ENCODE data around the gene KRT74. TPM values are rescaled to one million over a fixed set of nuclear protein-coding genes. Genes with fewer than 3 reads are reported as not detected.

The KRT74 gene
- total and polyA plus RNA-seq, 2 experiments from 2014 or later: not detected

DNA sequence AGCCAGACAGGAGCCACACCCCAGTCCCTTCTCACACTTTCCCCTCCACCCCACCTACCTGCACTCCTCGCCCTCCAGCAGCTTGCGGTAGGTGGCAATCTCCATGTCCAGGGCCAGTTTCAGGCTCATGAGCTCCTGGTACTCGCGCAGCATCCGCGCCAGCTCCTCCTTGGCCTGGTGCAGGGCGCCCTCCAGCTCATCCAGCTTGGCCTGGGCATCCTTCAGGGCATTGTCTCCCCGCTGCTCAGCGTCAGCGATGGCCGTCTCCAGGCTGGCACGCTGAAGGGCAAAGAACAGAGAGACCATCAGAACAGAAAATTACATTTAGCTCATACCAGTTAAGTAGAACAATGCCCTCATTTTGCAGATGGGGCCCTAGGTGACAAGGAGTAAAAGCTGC is 5.5 kb downstream of the KRT74 start:
- Histone ChIP-seq H3K9me3 (ENCODE audit: low read depth) (no peaks in the 10 kb centered on the region), H3F3A (ENCODE audit: insufficient read depth) (no peaks in the 10 kb centered on the region), H3K79me2 (ENCODE audit: insufficient read depth) (no peaks in the 10 kb centered on the region), H3K27ac (no peak overlapping the region), H3K4me1 (ENCODE audit: insufficient read depth) (no peaks in the 10 kb centered on the region), H3K36me3 (ENCODE audit: low read depth) (no peaks in the 10 kb centered on the region), H3K27me3 (replicated peaks; ENCODE audit: insufficient read depth) (peaks cover 76% of the 10 kb centered on the region), H3K9ac (no peak overlapping the region), H3K9me2 (ENCODE audit: insufficient read depth) (no peaks in the 10 kb centered on the region), H2AFZ (no peak overlapping the region), H3K4me2 (ENCODE audit: unreplicated experiment) (no peak overlapping the region), H4K20me1 (ENCODE audit: insufficient read depth) (no peaks in the 10 kb centered on the region), H3K4me3 (no peak overlapping the region)
- no peak for DNase-seq
- in situ Hi-C loops (cut with MboI): no loop called here
- WGBS, 2 experiments (ENCODE audit: low coverage in 1 of 2, low lambda C conversion rate in 2 of 2, missing lambda C conversion rate in 2 of 2): 74 to 76% methylated on average over 12 of the region's 12 CpGs
- TF ChIP-seq EZH2phosphoT487 (IDR thresholded peaks at IDR 0.05; ENCODE audit: insufficient read depth, low read depth) (no peak), EZH2 (IDR thresholded peaks at IDR 0.05; ENCODE audit: insufficient read depth, poor library complexity, severe bottlenecking) (no peak)

DNA sequence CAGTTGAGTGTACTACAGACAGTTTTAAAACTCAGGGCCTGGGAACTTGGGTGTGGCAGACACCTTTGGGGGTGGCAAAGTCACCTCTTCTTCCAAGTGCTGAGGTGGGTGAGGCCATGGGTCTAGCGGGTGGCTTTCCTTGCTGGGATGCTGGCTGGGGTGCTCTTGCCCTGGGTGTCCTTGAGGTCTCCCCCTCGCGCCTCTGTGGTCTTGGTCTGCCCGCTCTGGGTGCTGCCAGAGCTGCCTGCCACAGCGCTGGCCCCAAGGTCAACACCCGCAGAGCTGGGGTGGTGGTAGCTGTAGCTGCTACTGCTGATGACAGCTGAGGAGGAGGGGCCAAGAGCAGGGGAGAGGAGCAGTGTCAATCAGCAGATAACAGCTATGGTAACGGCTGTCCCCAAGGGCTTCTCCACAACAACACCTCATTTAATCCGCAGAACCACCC is 6.8 kb downstream of the KRT74 start:
- DNase-seq: no peak
- no peaks in the 10 kb centered on the region for H3K79me2 ChIP-seq (ENCODE audit: insufficient read depth)
- no peaks in the 10 kb centered on the region for H3K9me2 ChIP-seq (ENCODE audit: insufficient read depth)
- no peaks in the 10 kb centered on the region for H3K9me3 ChIP-seq (ENCODE audit: low read depth)
- 65 to 75% methylated on average over 8 of the region's 8 CpGs for WGBS, 2 experiments (ENCODE audit: low coverage in 1 of 2, low lambda C conversion rate in 2 of 2, missing lambda C conversion rate in 2 of 2)
- H3F3A ChIP-seq (ENCODE audit: insufficient read depth): no peaks in the 10 kb centered on the region
- no peaks in the 10 kb centered on the region for H4K20me1 ChIP-seq (ENCODE audit: insufficient read depth)
- no peaks in the 10 kb centered on the region for H3K36me3 ChIP-seq (ENCODE audit: low read depth)
- H3K4me1 ChIP-seq (ENCODE audit: insufficient read depth): no peaks in the 10 kb centered on the region
- no peak overlapping the region for H3K4me3 ChIP-seq
- TF ChIP-seq EZH2phosphoT487 (IDR thresholded peaks at IDR 0.05; ENCODE audit: insufficient read depth, low read depth) (no peak), EZH2 (IDR thresholded peaks at IDR 0.05; ENCODE audit: insufficient read depth, poor library complexity, severe bottlenecking) (no peak)
- H3K9ac ChIP-seq: no peak overlapping the region
- no peak overlapping the region for H2AFZ ChIP-seq
- H3K27me3 ChIP-seq (replicated peaks; ENCODE audit: insufficient read depth): peaks cover 66% of the 10 kb centered on the region
- in situ Hi-C loops (cut with MboI): no loop called here
- H3K4me2 ChIP-seq (ENCODE audit: unreplicated experiment): no peak overlapping the region
- no peak overlapping the region for H3K27ac ChIP-seq

DNA sequence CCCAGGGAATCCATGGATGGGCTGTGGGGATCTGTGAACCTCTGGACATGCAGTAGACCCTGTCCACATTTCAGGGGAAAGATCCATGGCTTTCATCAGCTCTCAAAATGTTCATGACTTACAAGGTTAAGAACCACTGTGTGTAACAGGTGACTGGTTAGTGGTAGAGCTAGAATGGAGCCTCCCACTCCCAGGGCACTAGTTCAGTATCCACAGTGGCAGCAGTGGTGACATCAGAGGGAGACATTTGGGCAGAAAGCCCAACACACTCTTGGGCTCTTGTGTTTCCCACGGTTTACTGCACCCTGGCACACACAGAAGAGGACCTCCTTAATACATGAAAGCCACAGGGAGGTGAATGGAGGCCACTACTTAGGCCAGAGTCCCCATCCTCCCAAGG is 9.1 kb downstream of the KRT74 start:
- no peak for TF ChIP-seq EZH2 (IDR thresholded peaks at IDR 0.05; ENCODE audit: insufficient read depth, poor library complexity, severe bottlenecking)
- no peak for TF ChIP-seq EZH2phosphoT487 (IDR thresholded peaks at IDR 0.05; ENCODE audit: insufficient read depth, low read depth)
- no peak overlapping the region for H3K4me3 ChIP-seq
- peaks cover 50% of the 10 kb centered on the region for H3K27me3 ChIP-seq (replicated peaks; ENCODE audit: insufficient read depth)
- H3K4me2 ChIP-seq (ENCODE audit: unreplicated experiment): no peak overlapping the region
- no peaks in the 10 kb centered on the region for H3K79me2 ChIP-seq (ENCODE audit: insufficient read depth)
- H3K9me3 ChIP-seq (ENCODE audit: low read depth): no peaks in the 10 kb centered on the region
- H2AFZ ChIP-seq: no peak overlapping the region
- no peaks in the 10 kb centered on the region for H3K36me3 ChIP-seq (ENCODE audit: low read depth)
- no peaks in the 10 kb centered on the region for H3K9me2 ChIP-seq (ENCODE audit: insufficient read depth)
- in situ Hi-C loops (cut with MboI): no loop called here
- H3K27ac ChIP-seq: no peak overlapping the region
- no peaks in the 10 kb centered on the region for H3K4me1 ChIP-seq (ENCODE audit: insufficient read depth)
- H3K9ac ChIP-seq: no peak overlapping the region
- no peaks in the 10 kb centered on the region for H3F3A ChIP-seq (ENCODE audit: insufficient read depth)
- 31 to 35% methylated on average over 1 of the region's 1 CpG for WGBS, 2 experiments (ENCODE audit: low coverage in 1 of 2, low lambda C conversion rate in 2 of 2, missing lambda C conversion rate in 2 of 2)
- DNase-seq: no peak
- H4K20me1 ChIP-seq (ENCODE audit: insufficient read depth): no peaks in the 10 kb centered on the region

DNA sequence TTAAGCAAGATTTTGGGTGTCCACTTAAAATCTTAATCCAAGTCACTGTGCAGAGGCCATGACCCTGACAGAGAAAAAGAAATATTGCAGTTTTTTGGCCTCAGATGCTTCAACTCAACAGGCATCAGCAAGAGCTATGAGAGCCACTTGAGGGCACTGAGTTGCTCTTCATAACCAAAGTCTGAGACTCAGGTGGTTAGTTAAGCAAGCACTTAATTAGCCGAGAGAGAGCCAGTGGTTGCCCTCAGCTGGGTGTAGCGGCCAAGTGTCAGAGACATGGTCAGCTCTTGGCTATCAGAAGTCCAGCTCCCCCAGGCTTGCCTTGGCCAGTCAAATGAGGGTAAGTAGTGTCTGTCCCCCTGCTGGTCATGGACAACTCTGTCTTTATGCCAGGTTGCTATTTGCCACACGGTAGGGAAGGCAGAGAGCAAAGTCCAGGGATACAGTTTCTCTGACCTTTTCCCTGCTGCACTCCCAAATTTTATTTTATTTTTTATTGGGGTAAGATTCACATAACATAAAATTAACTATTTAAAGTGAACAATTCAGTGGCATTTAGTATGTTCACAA is 11.7 kb downstream of the KRT74 start:
- no peak for TF ChIP-seq EZH2phosphoT487 (IDR thresholded peaks at IDR 0.05; ENCODE audit: insufficient read depth, low read depth)
- no peak for TF ChIP-seq EZH2 (IDR thresholded peaks at IDR 0.05; ENCODE audit: insufficient read depth, poor library complexity, severe bottlenecking)
- 61 to 69% methylated on average over 3 of the region's 3 CpGs for WGBS, 2 experiments (ENCODE audit: low coverage in 1 of 2, low lambda C conversion rate in 2 of 2, missing lambda C conversion rate in 2 of 2)
- Histone ChIP-seq H3K36me3 (ENCODE audit: low read depth) (no peaks in the 10 kb centered on the region), H3K9me3 (ENCODE audit: low read depth) (no peaks in the 10 kb centered on the region), H3K27ac (no peak overlapping the region), H3K9me2 (ENCODE audit: insufficient read depth) (no peaks in the 10 kb centered on the region), H3F3A (ENCODE audit: insufficient read depth) (no peaks in the 10 kb centered on the region), H3K4me2 (ENCODE audit: unreplicated experiment) (no peak overlapping the region), H4K20me1 (ENCODE audit: insufficient read depth) (no peaks in the 10 kb centered on the region), H3K4me3 (no peak overlapping the region), H2AFZ (no peak overlapping the region), H3K9ac (no peak overlapping the region), H3K4me1 (ENCODE audit: insufficient read depth) (no peaks in the 10 kb centered on the region), H3K79me2 (ENCODE audit: insufficient read depth) (no peaks in the 10 kb centered on the region), H3K27me3 (replicated peaks; ENCODE audit: insufficient read depth) (peaks cover 49% of the 10 kb centered on the region)
- DNase-seq: peak; percentile 22
- in situ Hi-C loops (cut with MboI): no loop called here

- H3K9me2 ChIP-seq (ENCODE audit: insufficient read depth): no peaks in the 10 kb centered on the region
- H3K4me1 ChIP-seq (ENCODE audit: insufficient read depth): no peaks in the 10 kb centered on the region
- no peak for TF ChIP-seq EZH2 (IDR thresholded peaks at IDR 0.05; ENCODE audit: insufficient read depth, poor library complexity, severe bottlenecking)
- TF ChIP-seq EZH2phosphoT487 (IDR thresholded peaks at IDR 0.05; ENCODE audit: insufficient read depth, low read depth): no peak
- in situ Hi-C loops (cut with MboI): no loop called here
- no peak overlapping the region for H2AFZ ChIP-seq
- no peak overlapping the region for H3K4me2 ChIP-seq (ENCODE audit: unreplicated experiment)
- no peaks in the 10 kb centered on the region for H3K79me2 ChIP-seq (ENCODE audit: insufficient read depth)
- H3F3A ChIP-seq (ENCODE audit: insufficient read depth): no peaks in the 10 kb centered on the region
- no peak overlapping the region for H3K9ac ChIP-seq
- DNase-seq: no peak
- H4K20me1 ChIP-seq (ENCODE audit: insufficient read depth): no peaks in the 10 kb centered on the region
- peaks cover 58% of the 10 kb centered on the region for H3K27me3 ChIP-seq (replicated peaks; ENCODE audit: insufficient read depth)
- H3K4me3 ChIP-seq: no peak overlapping the region
- H3K9me3 ChIP-seq (ENCODE audit: low read depth): no peaks in the 10 kb centered on the region
- no peak overlapping the region for H3K27ac ChIP-seq
- 32 to 36% methylated on average over 4 of the region's 4 CpGs for WGBS, 2 experiments (ENCODE audit: low coverage in 1 of 2, low lambda C conversion rate in 2 of 2, missing lambda C conversion rate in 2 of 2)
- no peaks in the 10 kb centered on the region for H3K36me3 ChIP-seq (ENCODE audit: low read depth)
These were observed 13.7 kb downstream of the KRT74 start for GRCh38 chr12:52559979-52560378.
